K562 (cell line): ENCODE data around the gene YLPM1. TPM values are rescaled to one million over a fixed set of nuclear protein-coding genes. Genes with fewer than 3 reads are reported as not detected.

ENCODE experiments used
- ATF7 ChIP-seq: fragments of 450-650 bp; IDR thresholded peaks from 2 replicates; pipeline ENCODE4 v1.7.1; 2014; ENCODE audit warnings: mild to moderate bottlenecking, moderate library complexity
- ERF ChIP-seq: fragments of 450-650 bp; formaldehyde crosslinking; IDR thresholded peaks from 2 replicates; pipeline ENCODE4 v1.4.0; 2020; ENCODE audit warnings: mild to moderate bottlenecking, mixed read lengths
- ESRRA ChIP-seq: fragments of 450-650 bp; IDR thresholded peaks from 2 replicates; pipeline ENCODE4 v1.6.1; 2014; ENCODE audit warnings: low read depth, mild to moderate bottlenecking, moderate library complexity, borderline replicate concordance
- HMGN3 ChIP-seq: IDR thresholded peaks from 2 replicates; pipeline ENCODE4 v1.6.1; 2011; ENCODE audit warnings: borderline replicate concordance, low read depth, mild to moderate bottlenecking, mixed read lengths, low read length; ENCODE audit not compliant: insufficient read length; ENCODE audit errors: extremely low read depth
- ID3 ChIP-seq, 2 experiments: fragments of 250-450 bp in 1 of 2; fragments of 450-650 bp in 1 of 2; sonication (Bioruptor Pico) in 1 of 2; IDR thresholded peaks; 2 replicates each; pipeline versions ENCODE4 v1.6.1 to v1.8.0; 2016 to 2021; ENCODE audit warnings: mild to moderate bottlenecking in 2 of 2, moderate library complexity in 2 of 2, missing compliant biosample characterization in 1 of 2, missing genetic modification characterization in 1 of 2
- KDM4B ChIP-seq, 2 experiments: fragments of 450-650 bp in 1 of 2; sonication (generic) in 1 of 2; IDR thresholded peaks; 2 replicates each; pipeline ENCODE4 v1.6.1; 2016 to 2017; ENCODE audit warnings: borderline replicate concordance in 2 of 2, antibody characterized with exemption in 1 of 2, low read depth in 1 of 2, mild to moderate bottlenecking in 1 of 2
- MTA3 ChIP-seq: fragments of 450-650 bp; formaldehyde crosslinking; IDR thresholded peaks from 2 replicates; pipeline ENCODE4 v1.6.1; 2017; ENCODE audit warnings: mild to moderate bottlenecking, borderline replicate concordance
- MYNN ChIP-seq, 2 experiments: sonication (generic); formaldehyde crosslinking in 1 of 2; IDR thresholded peaks; 2 replicates each; pipeline versions ENCODE4 v1.5.0 to v1.6.1; 2016 to 2020; ENCODE audit warnings: antibody characterized with exemption in 1 of 2, missing genetic modification reagents in 1 of 2
- NR2C1 ChIP-seq, 2 experiments: fragments of 450-650 bp; IDR thresholded peaks; 2 replicates each; pipeline ENCODE4 v1.6.1; 2017; ENCODE audit warnings: mild to moderate bottlenecking in 2 of 2, antibody characterized with exemption in 1 of 2, inconsistent platforms in 1 of 2, missing compliant biosample characterization in 1 of 2, missing genetic modification characterization in 1 of 2
- PML ChIP-seq: IDR thresholded peaks from 2 replicates; pipeline ENCODE4 v1.6.1; 2012; ENCODE audit warnings: low read length, inconsistent platforms
- POLR2A ChIP-seq: fragments of 450-650 bp; conservative IDR thresholded peaks from 2 replicates; pipeline ENCODE4 v1.6.1; 2016
- RNF2 ChIP-seq: sonication (generic); IDR thresholded peaks from 2 replicates; pipeline ENCODE4 v1.6.1; 2016
- SMAD1 ChIP-seq: fragments of 150-350 bp; IDR thresholded peaks from 2 replicates; pipeline ENCODE4 v1.6.1; 2014; ENCODE audit warnings: low read length, low read depth; ENCODE audit not compliant: partially characterized antibody
- SRSF1 ChIP-seq: fragments of 200-400 bp; formaldehyde crosslinking; IDR thresholded peaks from 2 replicates; pipeline ENCODE4 v1.6.1; 2017; ENCODE audit warnings: mild to moderate bottlenecking, low read depth, low read length, moderate library complexity
- TCF15 ChIP-seq: fragments of 250-450 bp; sonication (Bioruptor Pico); IDR thresholded peaks from 2 replicates; pipeline ENCODE4 v1.8.0; 2022; ENCODE audit warnings: moderate library complexity, mild to moderate bottlenecking, inconsistent platforms
- ZBTB1 ChIP-seq: sonication (generic); formaldehyde crosslinking; IDR thresholded peaks from 2 replicates; pipeline ENCODE4 v1.8.1; 2023; ENCODE audit warnings: missing genetic modification reagents, low read depth, mild to moderate bottlenecking, borderline replicate concordance
- polyA plus RNA-seq, 8 experiments: library from polyadenylated mRNA; depleted of rRNA in 4 of 8; stranded (reverse) in 5 of 8; unstranded in 3 of 8; fragments of >200 nt; fragmentation: Nextera tagmentation in 2 of 8; fragmentation: Illumina TruSeq in 1 of 8; extraction: Ambion mirVana in 2 of 8; extraction: Trizol in 1 of 8; gene quantifications; 2 replicates each; pipeline versions ENCODE4 v1.2.1 to v1.2.3, GENCODE V29; 2011 to 2014; ENCODE audit warnings: inconsistent platforms in 1 of 8, missing spikeins in 1 of 8
- total RNA-seq, 7 experiments: library from RNA; depleted of rRNA in 6 of 7; stranded (reverse); fragments of >200 nt in 6 of 7; fragmentation: Illumina TruSeq in 2 of 7; extraction: Trizol in 2 of 7; gene quantifications; 2 replicates each; pipeline versions ENCODE4 v1.2.1 to v1.2.3, GENCODE V29; 2011 to 2021; ENCODE audit warnings: low replicate concordance in 1 of 7
- TF ChIP-seq, protein P1 (sequence below), 3 experiments: fragments of 200-800 bp in 1 of 3; fragments of 250-450 bp in 1 of 3; fragments of 450-650 bp in 1 of 3; sonication (Bioruptor Pico) in 1 of 3; sonication (Bioruptor generic) in 1 of 3; formaldehyde crosslinking in 1 of 3; IDR thresholded peaks; 2 replicates each; pipeline versions ENCODE4 v1.6.1 to v1.8.0; 2016 to 2022; ENCODE audit warnings: mild to moderate bottlenecking in 2 of 3, missing genetic modification characterization in 2 of 3, missing compliant biosample characterization in 1 of 3, moderate library complexity in 1 of 3
- TF ChIP-seq, protein P2 (sequence below): fragments of 450-650 bp; IDR thresholded peaks from 2 replicates; pipeline ENCODE4 v1.6.1; 2016; ENCODE audit warnings: low read depth, mild to moderate bottlenecking, moderate library complexity
- TF ChIP-seq, protein P3 (sequence below): fragments of 450-650 bp; IDR thresholded peaks from 2 replicates; pipeline ENCODE4 v1.6.1; 2016

Gene YLPM1
- total and polyA plus RNA-seq, 9 of the 15 experiments (the other 6 are each of a cell fraction or from before 2014, with no cell fraction given): 7.2 to 32.7 (median 14.6) TPM

DNA sequence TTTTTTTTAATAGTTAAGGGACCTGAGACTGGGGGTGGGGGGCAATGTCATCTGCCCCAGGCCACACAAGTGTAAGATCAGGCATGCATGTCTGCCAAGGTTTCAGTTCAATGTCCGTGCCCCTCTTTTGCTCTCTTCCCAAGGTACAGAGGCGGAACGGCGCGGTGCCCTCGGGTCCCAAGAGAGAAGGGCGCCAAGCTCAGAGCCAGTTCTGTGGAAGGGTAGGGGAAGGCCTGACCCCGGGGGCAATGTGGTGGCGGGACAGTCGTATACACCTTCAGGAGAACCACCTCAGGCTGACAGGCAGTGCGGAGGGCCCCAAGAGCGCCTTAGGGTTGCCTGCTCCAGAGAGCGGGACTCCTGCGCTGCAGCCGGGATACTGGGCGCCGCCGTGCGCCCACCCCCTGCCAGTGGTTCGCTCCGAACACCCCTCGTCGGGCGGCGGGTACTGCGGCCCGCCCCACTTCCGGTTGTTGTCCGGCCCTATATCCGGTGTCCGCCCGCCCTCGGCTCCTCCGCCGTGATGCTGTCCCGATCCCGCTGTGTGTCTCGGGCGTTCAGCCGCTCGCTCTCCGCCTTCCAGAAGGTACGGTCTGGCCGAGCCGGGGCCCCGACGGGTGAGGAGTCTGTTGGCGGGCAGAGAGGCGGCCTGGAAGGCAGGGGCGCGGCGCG lies 118.5 kb downstream of the YLPM1 start, which contains the start of gene DLST (continued):
- TF ChIP-seq TCF15 (CRISPR knock-in tag) (no peak), ID3 (CRISPR knock-in tag; IDR thresholded peaks at IDR 0.05) (no peak), ID3 (tag; IDR thresholded peaks at IDR 0.05) (0 out of 2 replicates have a peak, but pooled peaks have one; percentile 55), ZBTB1 (CRISPR knock-in tag) (0 out of 2 replicates have a peak, but pooled peaks have one; percentile 60), PML (peak; percentile 30; the same call in 1 of the 2 replicates), ERF (CRISPR knock-in tag) (0 out of 2 replicates have a peak, but pooled peaks have one; percentile 24), HMGN3 (peak; percentile 75), RNF2 (peak; percentile 53; the same call in 1 of the 2 replicates), SRSF1 (no peak), SMAD1 (peak; percentile 27), ESRRA (peak; percentile 74), NR2C1 (IDR thresholded peaks at IDR 0.05) (no peak), NR2C1 (tag; IDR thresholded peaks at IDR 0.05) (peak; percentile 42), MTA3 (0 out of 2 replicates have a peak, but pooled peaks have one; percentile 53), ATF7 (peak; percentile 99), POLR2A (peak; percentile 82), KDM4B (IDR thresholded peaks at IDR 0.05; ENCODE audit: borderline replicate concordance in 2 of 2, low read depth in 1 of 2) (peak in 1 of 2 experiments; percentile 82; a peak in 1 of 4 replicates), MYNN (IDR thresholded peaks at IDR 0.05) (peak; percentile 25; the same call in 1 of the 2 replicates), MYNN (CRISPR knock-in tag; IDR thresholded peaks at IDR 0.05) (no peak)
- TF ChIP-seq, protein P1, sequence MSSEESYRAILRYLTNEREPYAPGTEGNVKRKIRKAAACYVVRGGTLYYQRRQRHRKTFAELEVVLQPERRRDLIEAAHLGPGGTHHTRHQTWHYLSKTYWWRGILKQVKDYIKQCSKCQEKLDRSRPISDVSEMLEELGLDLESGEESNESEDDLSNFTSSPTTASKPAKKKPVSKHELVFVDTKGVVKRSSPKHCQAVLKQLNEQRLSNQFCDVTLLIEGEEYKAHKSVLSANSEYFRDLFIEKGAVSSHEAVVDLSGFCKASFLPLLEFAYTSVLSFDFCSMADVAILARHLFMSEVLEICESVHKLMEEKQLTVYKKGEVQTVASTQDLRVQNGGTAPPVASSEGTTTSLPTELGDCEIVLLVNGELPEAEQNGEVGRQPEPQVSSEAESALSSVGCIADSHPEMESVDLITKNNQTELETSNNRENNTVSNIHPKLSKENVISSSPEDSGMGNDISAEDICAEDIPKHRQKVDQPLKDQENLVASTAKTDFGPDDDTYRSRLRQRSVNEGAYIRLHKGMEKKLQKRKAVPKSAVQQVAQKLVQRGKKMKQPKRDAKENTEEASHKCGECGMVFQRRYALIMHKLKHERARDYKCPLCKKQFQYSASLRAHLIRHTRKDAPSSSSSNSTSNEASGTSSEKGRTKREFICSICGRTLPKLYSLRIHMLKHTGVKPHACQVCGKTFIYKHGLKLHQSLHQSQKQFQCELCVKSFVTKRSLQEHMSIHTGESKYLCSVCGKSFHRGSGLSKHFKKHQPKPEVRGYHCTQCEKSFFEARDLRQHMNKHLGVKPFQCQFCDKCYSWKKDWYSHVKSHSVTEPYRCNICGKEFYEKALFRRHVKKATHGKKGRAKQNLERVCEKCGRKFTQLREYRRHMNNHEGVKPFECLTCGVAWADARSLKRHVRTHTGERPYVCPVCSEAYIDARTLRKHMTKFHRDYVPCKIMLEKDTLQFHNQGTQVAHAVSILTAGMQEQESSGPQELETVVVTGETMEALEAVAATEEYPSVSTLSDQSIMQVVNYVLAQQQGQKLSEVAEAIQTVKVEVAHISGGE (CRISPR knock-in tag; IDR thresholded peaks at IDR 0.05): peak; percentile 88 to 97 (median 97)
- TF ChIP-seq, protein P2, sequence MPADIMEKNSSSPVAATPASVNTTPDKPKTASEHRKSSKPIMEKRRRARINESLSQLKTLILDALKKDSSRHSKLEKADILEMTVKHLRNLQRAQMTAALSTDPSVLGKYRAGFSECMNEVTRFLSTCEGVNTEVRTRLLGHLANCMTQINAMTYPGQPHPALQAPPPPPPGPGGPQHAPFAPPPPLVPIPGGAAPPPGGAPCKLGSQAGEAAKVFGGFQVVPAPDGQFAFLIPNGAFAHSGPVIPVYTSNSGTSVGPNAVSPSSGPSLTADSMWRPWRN: no peak
- TF ChIP-seq, protein P3, sequence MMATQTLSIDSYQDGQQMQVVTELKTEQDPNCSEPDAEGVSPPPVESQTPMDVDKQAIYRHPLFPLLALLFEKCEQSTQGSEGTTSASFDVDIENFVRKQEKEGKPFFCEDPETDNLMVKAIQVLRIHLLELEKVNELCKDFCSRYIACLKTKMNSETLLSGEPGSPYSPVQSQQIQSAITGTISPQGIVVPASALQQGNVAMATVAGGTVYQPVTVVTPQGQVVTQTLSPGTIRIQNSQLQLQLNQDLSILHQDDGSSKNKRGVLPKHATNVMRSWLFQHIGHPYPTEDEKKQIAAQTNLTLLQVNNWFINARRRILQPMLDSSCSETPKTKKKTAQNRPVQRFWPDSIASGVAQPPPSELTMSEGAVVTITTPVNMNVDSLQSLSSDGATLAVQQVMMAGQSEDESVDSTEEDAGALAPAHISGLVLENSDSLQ: peak; percentile 9; the same call in 1 of the 2 replicates
